Activated B cell treated with CpG ODN at 0.5 μM for 24 hours (primary cell): Measurements from ENCODE around the gene CXorf66. TPM values are rescaled to one million over a fixed set of nuclear protein-coding genes. Genes with fewer than 3 reads are reported as not detected.

ENCODE experiments used
- ATAC-seq: fragments of 200-7000 bp; cut with Tn5 transposase; one replicate; pipeline ENCODE4 v1.10.0; 2021; ENCODE audit warnings: low read depth, mild to moderate bottlenecking, moderate library complexity
- CTCF ChIA-PET: fragments of 350-600 bp; sonication (Branson Sonifier 250); formaldehyde crosslinking; loops from one replicate; lab custom pipeline; 2021; ENCODE audit warnings: antibody characterized with exemption; lab: Charles Lee
- POLR2A ChIA-PET: fragments of 350-600 bp; sonication (Branson Sonifier 250); formaldehyde crosslinking; loops from one replicate; lab custom pipeline; 2021; ENCODE audit warnings: antibody characterized with exemption; lab: Charles Lee
- DNase-seq: peaks from one replicate; pipeline ENCODE4 v3.0.0; 2022
- H3K27ac Mint-ChIP-seq: one replicate; pipeline ENCODE4 v1.8.0; 2020; ENCODE audit warnings: mixed read lengths
- H3K27me3 Mint-ChIP-seq: one replicate; pipeline ENCODE4 v1.8.0; 2021; ENCODE audit warnings: mixed read lengths
- H3K36me3 Mint-ChIP-seq: one replicate; pipeline ENCODE4 v1.8.0; 2021; ENCODE audit warnings: low read depth, mixed read lengths
- H3K4me1 Mint-ChIP-seq: one replicate; pipeline ENCODE4 v1.8.0; 2021; ENCODE audit warnings: mixed read lengths
- H3K4me3 Mint-ChIP-seq: one replicate; pipeline ENCODE4 v1.8.0; 2020; ENCODE audit warnings: mild to moderate bottlenecking, mixed read lengths
- H3K9me3 Mint-ChIP-seq: one replicate; pipeline ENCODE4 v1.8.0; 2020; ENCODE audit warnings: mixed read lengths
- CTCF ChIP-seq: fragments of 200-600 bp; IDR thresholded peaks from one replicate; pipeline ENCODE4 v1.8.0; 2022; ENCODE audit warnings: antibody characterized with exemption, mild to moderate bottlenecking
- intact Hi-C: fragments of 100-400 bp; cut with micrococcal nuclease; formaldehyde crosslinking; loops from one replicate; pipeline ENCODE4 v1.15.1; 2024
- total RNA-seq: library from RNA; stranded (reverse); gene quantifications from 2 replicates; pipeline ENCODE4 v1.2.3, GENCODE V29; 2022

CXorf66 gene
- total RNA-seq, 1 donor from 2014 or later = not detected

- Mint-ChIP-seq H3K27ac (peak overlapping the region; percentile 95), H3K4me1 (peaks cover 20% of the 10 kb centered on the region), H3K4me3 (peak overlapping the region; percentile 88), H3K36me3 (no peaks in the 10 kb centered on the region), H3K9me3 (no peaks in the 10 kb centered on the region), H3K27me3 (no peaks in the 10 kb centered on the region)
- ChIA-PET CTCF (no interaction called here), POLR2A (interaction anchor here (0.6 kb wide), 1 partner anchor 105 kb away, joined by 3 read pairs; no protein-coding TSS in a partner anchor)
- no peak for TF ChIP-seq CTCF
- DNase-seq = peak; percentile 54
- intact Hi-C loops = loop anchor here (5.0 to 10.0 kb wide), 4 partner anchors 40 to 380 kb away; no protein-coding TSS in a partner anchor
- ATAC-seq = peak; percentile 51
Measured at GRCh38 chrX:139932073-139932900, 33.0 kb downstream of the CXorf66 start.

- Mint-ChIP-seq H3K4me1 (peaks cover 20% of the 10 kb centered on the region), H3K9me3 (no peaks in the 10 kb centered on the region), H3K36me3 (no peaks in the 10 kb centered on the region), H3K4me3 (peak overlapping the region; percentile 81), H3K27ac (no peak overlapping the region), H3K27me3 (no peaks in the 10 kb centered on the region)
- no peak for DNase-seq
- ChIA-PET POLR2A (interaction anchor here (0.6 kb wide), 1 partner anchor 106 kb away, joined by 3 read pairs; no protein-coding TSS in a partner anchor), CTCF (no interaction called here)
- ATAC-seq = no peak
- no peak for TF ChIP-seq CTCF
- intact Hi-C loops = loop anchor here (5.0 to 10.0 kb wide), 4 partner anchors 39 to 379 kb away; no protein-coding TSS in a partner anchor
Measured at GRCh38 chrX:139931646-139932072, 33.7 kb downstream of the CXorf66 start.

GRCh38 chrX:139930916-139931645, 34.2 kb downstream of the CXorf66 start:
- ATAC-seq = no peak
- Mint-ChIP-seq H3K4me3 (peak overlapping the region; percentile 81), H3K27ac (peak overlapping the region; percentile 12), H3K4me1 (peaks cover 20% of the 10 kb centered on the region), H3K36me3 (no peaks in the 10 kb centered on the region), H3K27me3 (no peaks in the 10 kb centered on the region), H3K9me3 (no peaks in the 10 kb centered on the region)
- POLR2A ChIA-PET = interaction anchor here (0.6 kb wide), 1 partner anchor 106 kb away, joined by 3 read pairs; no protein-coding TSS in a partner anchor
- TF ChIP-seq CTCF = no peak
- peak; percentile 15 for DNase-seq
- intact Hi-C loops = loop anchor here (5.0 to 10.0 kb wide), 4 partner anchors 39 to 379 kb away; no protein-coding TSS in a partner anchor
- CTCF ChIA-PET = interaction anchor here (0.9 kb wide), 1 partner anchor 33 kb away, joined by 3 read pairs; no protein-coding TSS in a partner anchor

- no peak for TF ChIP-seq CTCF
- Mint-ChIP-seq H3K27ac (no peak overlapping the region), H3K9me3 (no peaks in the 10 kb centered on the region), H3K4me3 (peak overlapping the region; percentile 81), H3K4me1 (peaks cover 23% of the 10 kb centered on the region), H3K27me3 (no peaks in the 10 kb centered on the region), H3K36me3 (no peaks in the 10 kb centered on the region)
- DNase-seq (no peak), ATAC-seq (no peak)
- CTCF ChIA-PET = interaction anchor here (0.9 kb wide), 1 partner anchor 32 kb away, joined by 3 read pairs; no protein-coding TSS in a partner anchor
- POLR2A ChIA-PET = no interaction called here
- intact Hi-C loops = loop anchor here (5.0 to 10.0 kb wide), 4 partner anchors 38 to 378 kb away; no protein-coding TSS in a partner anchor
Measured at GRCh38 chrX:139930401-139930800, 34.9 kb downstream of the CXorf66 start.
